GM12801 (cell line): ENCODE results near the gene SCD.
A peak's percentile ranks its signal among the peaks of the same experiment; 100 is the strongest.

Experiments
- CTCF ChIP-seq: IDR thresholded peaks from one replicate; pipeline ENCODE4 v1.5.1; 2011; ENCODE audit warnings: control low read depth; ENCODE audit not compliant: insufficient read length; ENCODE audit errors: extremely low read depth

The SCD gene

GRCh38 chr10:100330079-100330478, 17.0 kb upstream of the SCD start, which contains the start of gene PKD2L1:
Gene PKD2L1 (minus strand): TSS chr10:100330228. CDS start chr10:100330103, 125 bp downstream.
- no peak for TF ChIP-seq CTCF

GRCh38 chr10:100333106-100333505, 13.9 kb upstream of the SCD start:
- TF ChIP-seq CTCF = no peak

- no peak for TF ChIP-seq CTCF
These were observed 13.2 kb upstream of the SCD start for GRCh38 chr10:100333661-100334440.

GRCh38 chr10:100334762-100335161, 12.3 kb upstream of the SCD start:
- no peak for TF ChIP-seq CTCF

GRCh38 chr10:100338434-100339036, 8.5 kb upstream of the SCD start:
- peak; percentile 69 for TF ChIP-seq CTCF

- TF ChIP-seq CTCF = no peak
These were observed 7.8 kb upstream of the SCD start for GRCh38 chr10:100339236-100339635.

- TF ChIP-seq CTCF = no peak
These were observed 5.8 kb upstream of the SCD start for GRCh38 chr10:100340948-100341847.
